GM21825 (cell line): ENCODE results near the gene AMBP.

ENCODE experiments used
- ATAC-seq: cut with Tn5 transposase; IDR thresholded peaks from one replicate; pipeline ENCODE4 v1.9.1; 2021; ENCODE audit warnings: mild to moderate bottlenecking, moderate library complexity; ENCODE audit not compliant: unreplicated experiment

The AMBP gene

DNA sequence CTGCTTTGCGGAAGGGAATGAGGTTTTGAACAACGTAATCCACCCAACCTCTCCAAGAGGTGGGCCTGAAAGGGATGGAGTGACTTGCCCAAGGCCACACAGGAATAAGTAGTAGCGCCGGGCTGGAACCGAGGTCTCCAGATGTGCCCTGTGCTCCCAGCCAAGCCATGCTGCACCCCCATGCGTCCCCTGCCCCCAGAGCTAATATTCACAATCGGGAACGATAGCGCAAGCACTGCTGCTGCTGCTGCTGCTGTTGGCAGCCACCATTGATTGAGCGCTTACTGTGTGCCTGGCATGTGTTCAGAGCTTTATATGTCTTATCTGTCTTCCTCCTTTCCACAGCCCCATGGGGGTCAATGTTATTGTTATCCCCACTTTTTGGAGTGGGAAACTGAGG lies 43.9 kb downstream of the AMBP start:
- ATAC-seq, result no peak

DNA sequence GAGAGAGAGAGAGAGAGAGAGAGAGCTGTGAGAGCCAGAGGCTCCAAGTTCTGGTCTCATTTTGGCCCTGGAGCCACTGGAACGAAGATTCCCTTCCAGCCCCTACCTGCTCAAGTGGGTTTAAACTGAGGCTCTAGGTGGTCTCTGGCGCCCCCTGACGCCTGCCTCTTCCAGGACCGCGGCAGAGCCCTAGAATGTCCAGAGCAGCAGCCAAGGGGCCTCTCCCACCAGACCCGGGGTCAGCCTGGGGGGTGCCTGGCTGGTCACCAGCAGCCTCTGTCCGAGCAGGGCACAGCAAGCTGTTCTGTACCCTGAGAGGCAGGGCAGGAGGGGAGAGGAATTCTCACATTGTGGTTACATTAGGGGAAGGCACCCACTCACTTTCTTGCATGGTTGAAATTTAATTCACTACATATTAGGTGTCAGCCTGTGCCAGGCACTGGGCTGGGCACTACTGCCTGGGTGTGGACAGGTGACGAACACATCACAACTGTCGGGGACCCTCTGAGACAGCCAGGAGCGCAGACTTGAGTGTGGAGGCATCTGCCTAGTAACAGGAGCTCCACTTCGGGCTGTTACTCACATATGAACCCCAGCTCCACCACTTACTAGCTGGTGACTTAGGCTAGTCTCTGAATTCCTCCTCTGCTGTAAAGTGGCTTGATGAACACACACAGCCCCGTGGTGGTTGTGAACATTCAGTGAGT lies 44.5 kb downstream of the AMBP start:
- ATAC-seq, result no peak

GRCh38 chr9:114031948-114032840 lies 45.9 kb downstream of the AMBP start:
- no peak for ATAC-seq

DNA sequence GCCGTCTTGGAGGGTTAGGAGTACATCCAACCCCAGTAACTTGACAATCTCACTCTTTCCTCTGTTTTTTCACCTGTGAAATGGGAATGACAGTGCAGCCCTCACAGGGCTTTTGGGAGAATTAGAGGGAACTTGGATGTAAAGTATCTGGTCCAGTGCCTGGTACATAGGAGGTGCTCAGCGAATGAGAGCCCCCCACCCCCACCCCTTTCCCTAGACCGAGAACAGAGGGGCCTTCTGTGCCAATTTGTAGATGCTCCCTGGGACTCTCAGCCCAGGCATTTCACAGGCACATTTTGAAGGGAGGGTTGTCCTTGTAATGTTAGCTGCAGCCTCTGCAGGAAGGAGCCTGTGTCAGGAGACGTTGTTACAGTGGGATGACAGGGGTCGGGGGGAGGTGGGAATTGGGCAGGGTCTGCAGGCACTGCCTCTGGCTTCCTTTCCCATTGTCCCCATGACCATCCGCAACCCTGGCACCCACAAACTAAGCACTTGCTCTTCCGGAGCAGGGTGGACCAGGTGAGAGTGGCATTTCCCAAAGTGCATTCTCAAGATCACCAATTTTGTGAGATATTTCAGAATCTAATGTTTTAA lies 47.0 kb downstream of the AMBP start:
- no peak for ATAC-seq

GRCh38 chr9:114030364-114030763 lies 47.7 kb downstream of the AMBP start:
- no peak for ATAC-seq

GRCh38 chr9:114029311-114030170 lies 48.6 kb downstream of the AMBP start:
- ATAC-seq, result no peak

GRCh38 chr9:114028646-114029045 lies 49.5 kb downstream of the AMBP start:
- no peak for ATAC-seq

- no peak for ATAC-seq
These were observed 50.1 kb downstream of the AMBP start for GRCh38 chr9:114027863-114028465.

- ATAC-seq, result no peak
These were observed 50.8 kb downstream of the AMBP start for GRCh38 chr9:114027159-114027862.

DNA sequence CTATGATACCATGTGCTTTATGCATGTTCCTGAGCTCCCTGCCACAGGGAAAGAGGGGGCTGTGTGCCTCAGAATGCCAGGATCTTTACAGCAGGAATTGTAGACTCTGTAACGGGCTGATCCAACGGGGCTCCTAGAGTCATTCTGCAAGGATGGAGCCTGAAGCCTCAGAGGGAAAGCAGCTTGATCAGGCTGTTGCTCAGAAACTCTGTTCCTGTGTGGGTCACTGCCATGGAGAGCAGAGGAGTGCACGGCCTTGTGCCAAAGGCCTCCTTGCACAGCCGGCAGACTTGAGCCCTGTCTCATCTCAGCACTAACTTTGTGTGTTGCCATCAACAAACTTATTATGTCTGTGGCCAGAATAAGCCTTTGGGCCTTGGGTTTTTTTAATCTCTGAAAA lies 51.8 kb downstream of the AMBP start:
- ATAC-seq, result no peak

DNA sequence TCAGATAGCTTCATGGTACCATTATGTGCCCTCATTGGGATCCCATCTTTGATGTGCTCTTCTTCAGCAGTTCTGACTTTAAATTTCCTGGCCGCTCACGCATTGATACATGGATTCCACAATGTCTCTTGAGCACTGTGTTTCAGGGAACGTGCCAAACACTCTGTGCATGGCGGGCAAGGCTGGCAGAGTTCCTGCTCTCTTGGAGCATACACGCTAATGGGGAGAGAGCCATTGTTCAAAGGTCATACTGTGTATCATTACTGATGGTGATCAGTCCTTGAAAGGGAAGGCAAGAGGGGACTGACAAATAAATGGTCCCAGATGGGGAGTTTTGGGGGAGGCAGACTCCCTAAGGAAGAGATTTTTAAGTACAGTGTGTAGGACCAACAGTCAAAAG lies 52.3 kb downstream of the AMBP start:
- no peak for ATAC-seq

GRCh38 chr9:114025196-114025753 lies 52.8 kb downstream of the AMBP start:
- ATAC-seq, result no peak

GRCh38 chr9:114023961-114024360 lies 54.1 kb downstream of the AMBP start:
- ATAC-seq, result no peak

DNA sequence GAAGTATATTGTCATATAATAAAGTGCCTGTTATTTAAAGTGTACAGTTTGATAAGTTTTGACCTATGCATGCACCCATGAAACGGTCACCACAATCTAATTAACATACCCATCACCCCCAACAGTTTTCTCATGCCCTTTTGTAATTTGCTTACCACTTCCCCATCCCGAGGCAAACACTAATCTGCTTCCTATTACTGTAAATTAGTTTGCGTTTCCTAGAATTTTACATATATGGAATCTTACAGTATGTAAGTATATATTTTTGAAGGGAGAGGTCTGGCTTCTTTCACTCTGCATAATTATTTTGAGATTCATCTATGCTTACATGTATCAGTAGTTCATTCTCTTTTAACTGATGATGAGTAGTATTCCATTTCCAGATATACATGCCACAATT lies 56.5 kb downstream of the AMBP start:
- no peak for ATAC-seq

DNA sequence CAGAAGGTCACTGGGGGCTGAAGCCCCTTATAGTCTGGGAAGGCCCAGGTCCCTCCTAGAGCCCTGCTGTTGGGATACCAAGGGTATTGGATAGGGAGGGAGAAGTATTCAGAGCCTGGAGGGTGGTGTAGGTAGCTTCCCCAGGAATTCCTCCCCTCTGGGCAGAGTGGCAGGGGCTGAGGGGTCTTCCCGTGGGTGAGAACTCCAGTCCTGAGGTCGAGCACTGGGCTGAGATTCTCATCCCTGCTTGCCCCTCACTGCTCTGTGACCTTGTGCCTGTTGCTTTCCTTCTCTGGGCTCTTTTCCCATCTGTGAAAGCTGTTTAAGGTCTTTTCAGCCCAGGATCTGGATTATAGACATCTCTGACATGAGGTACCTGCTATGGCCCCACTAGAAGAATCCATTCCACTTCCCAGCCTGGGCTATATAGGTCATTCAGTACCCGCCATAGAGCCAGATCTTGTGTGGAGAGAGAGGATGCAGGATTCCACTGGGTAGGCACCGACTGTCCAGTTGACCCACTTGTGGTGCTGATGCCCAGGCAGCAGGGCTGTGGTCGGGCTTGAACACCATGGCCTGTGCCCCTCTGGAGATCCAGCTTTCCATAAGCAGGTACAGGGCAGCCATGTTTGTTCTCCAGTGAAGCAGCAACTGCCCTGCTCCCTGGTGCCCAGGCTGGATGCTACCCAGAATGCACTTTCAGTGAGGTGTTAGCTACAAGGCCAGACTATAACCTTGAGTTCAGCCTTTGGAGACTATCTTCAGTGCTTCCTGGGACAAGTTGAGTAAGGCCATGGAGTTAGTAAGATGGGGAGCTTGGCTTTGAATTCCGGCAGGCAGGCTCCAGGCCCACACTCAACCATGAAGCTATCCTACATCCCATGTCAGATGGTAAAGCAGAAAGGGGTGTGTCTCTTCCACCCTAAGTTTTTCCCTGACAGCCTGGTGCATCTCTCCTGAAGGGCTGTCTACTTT lies 60.1 kb downstream of the AMBP start:
- no peak for ATAC-seq

GRCh38 chr9:114016629-114017423 lies 61.3 kb downstream of the AMBP start:
- ATAC-seq, result no peak

DNA sequence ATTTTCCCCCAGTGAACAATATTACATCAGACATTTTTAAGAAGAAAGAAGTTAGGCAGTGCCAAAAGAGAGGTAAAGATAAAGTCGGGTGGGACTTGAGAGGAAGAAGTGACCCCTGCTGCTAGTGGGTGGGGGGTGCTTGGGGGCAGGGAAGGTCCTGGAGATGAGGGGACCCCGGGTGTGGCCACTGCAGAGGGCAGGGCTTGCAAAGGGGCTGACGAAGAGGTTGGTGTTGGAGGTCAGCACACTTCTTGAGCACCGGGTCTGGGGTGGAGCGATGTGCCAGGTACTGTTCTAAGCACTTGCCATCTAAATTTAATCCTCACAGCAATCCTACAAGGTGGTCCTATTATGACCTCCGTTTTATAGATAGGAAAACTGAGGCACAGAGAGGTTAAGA lies 62.0 kb downstream of the AMBP start:
- ATAC-seq, result no peak

DNA sequence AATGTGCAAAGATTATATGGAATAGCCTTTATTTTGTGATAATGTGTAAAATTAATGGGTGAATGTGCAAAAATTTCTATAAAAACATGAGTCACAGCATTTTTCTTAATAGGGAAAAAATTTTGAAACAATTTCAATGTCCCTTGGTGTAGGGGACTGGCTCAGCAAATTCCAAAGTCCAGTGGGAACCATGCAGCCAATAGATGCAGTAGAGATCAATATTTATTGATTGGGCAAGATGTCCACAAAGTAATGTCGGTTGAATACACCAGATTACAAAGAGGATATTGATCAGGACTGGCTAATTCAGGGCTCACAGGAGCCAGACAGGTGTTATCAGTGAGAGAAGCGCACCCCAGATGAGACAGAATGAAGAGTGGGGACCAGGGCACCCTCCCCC lies 62.5 kb downstream of the AMBP start:
- ATAC-seq, result no peak
